ENCODE results near the gene TIMP4.

TIMP4 gene

GRCh38 chr3:12147049-12147780, 11.5 kb downstream of the TIMP4 start:
- no peak for DNase-seq (ENCODE audit: low read depth)

DNA sequence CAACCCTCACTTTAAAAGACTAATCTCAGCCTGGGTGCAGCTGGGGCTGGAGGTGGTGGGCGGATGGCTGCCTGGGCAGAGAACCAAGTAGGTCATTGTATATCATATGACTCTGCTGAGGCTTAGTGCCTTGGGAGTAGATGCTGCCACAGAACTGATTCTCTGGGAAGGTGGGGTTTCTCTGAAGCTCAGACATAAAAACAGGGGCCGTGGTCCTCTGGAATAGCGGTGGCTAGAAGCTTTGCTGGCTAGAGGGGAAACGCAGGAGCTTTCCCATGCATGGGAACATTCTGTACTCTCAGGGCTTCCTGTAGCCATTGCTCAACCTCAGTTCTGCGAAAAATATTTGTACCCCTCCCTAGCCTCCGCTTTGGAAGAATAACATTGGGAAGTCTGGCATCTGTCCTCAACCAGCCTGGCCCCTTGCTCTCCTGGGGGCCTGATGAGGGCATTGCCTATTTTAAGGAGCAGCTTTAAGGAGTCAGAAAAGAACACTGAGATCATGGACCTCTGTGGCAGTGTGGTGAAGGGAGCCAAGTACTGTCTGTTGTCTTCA, 14.7 kb downstream of the TIMP4 start:
- DNase-seq (ENCODE audit: low read depth), result peak; percentile 88

GRCh38 chr3:12142476-12142875, 16.2 kb downstream of the TIMP4 start:
- DNase-seq (ENCODE audit: low read depth), result no peak

- DNase-seq (ENCODE audit: low read depth), result no peak
Observed at GRCh38 chr3:12141350-12141749, 17.4 kb downstream of the TIMP4 start.

- peak; percentile 82 for DNase-seq (ENCODE audit: low read depth)
Observed at GRCh38 chr3:12139111-12139511, 19.6 kb downstream of the TIMP4 start.

DNA sequence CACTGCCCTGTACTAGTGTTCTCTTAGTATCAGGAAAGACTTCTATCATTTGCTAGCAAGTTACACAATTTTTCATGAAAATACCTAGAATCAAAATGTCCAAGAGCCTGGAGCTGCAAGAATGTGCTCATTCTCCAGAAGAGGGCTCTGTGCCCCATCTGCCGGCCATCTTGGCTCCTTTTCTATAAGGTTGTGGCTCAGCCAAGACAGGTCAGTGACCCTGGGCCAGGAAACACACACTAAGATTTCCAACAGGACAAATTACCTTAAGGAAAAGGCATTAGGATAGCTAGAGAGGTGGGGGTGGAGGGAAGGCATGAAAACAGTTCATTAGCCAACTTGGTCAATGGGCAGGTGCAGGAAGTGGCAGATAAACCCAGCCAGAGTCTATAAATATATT, 20.7 kb downstream of the TIMP4 start:
- peak; percentile 33 for DNase-seq (ENCODE audit: low read depth)

GRCh38 chr3:12136371-12136770, 22.3 kb downstream of the TIMP4 start:
- no peak for DNase-seq (ENCODE audit: low read depth)

GRCh38 chr3:12135029-12135657, 23.6 kb downstream of the TIMP4 start:
- DNase-seq (ENCODE audit: low read depth), result peak; percentile 55

GRCh38 chr3:12132881-12133280, 25.8 kb downstream of the TIMP4 start:
- DNase-seq (ENCODE audit: low read depth), result no peak

DNA sequence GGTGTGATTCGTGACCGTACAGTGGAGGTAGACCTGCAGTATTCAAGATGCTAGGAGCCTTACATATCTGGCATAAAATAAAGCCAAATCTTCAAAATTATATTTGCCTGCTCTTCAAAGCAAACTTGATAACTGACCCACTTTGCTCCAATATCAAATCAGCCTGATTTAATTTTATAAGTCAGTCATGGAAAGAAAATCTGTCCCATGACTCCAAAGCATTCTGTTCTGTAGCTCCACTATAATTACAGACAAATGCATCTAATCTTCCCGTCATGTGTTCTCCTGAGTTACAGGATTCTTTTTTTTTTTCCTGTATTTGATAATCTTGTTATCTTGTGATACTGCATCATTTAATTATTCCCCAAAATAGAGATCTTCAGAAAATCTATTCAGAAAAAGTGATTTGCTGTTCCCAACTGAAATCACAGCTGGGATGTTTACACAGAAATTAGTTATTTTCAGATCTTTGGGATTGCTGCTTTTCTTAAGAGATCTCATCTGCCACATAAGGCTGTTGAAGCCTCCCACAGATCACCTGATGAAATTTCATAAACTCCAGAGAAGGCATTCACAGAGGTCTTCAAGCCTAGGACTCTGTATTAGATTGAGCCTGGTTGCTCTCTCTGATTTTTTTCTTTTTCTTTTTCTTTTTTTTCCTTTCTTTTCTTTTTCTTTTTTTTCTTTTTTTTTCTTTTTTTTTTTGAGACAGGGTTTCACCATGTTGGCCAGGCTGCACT, 27.2 kb downstream of the TIMP4 start:
- no peak for DNase-seq (ENCODE audit: low read depth)

DNA sequence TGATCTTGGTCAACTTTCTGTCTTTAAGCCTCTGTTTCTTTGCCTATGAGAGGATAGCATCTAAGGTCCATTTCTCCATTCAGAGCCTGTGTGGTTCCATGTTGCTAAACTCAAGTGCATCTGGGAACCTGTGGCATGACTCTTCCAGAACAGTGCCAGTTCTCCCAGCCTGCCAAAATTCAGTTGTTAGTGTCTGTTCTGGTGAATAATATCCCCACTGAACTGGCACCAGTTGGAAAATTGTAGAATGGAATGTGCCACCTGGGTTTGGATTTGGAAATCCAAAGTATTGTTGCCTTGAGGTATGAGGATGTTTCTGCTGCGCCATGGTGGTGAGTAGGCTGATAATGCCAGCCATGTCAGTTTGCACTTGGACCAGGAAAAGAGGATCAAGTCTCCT, 31.3 kb downstream of the TIMP4 start:
- no peak for DNase-seq (ENCODE audit: low read depth)

- no peak for DNase-seq (ENCODE audit: low read depth)
Observed at GRCh38 chr3:12125772-12126171, 32.9 kb downstream of the TIMP4 start.

GRCh38 chr3:12121466-12121865, 37.2 kb downstream of the TIMP4 start:
- DNase-seq (ENCODE audit: low read depth), result no peak

DNA sequence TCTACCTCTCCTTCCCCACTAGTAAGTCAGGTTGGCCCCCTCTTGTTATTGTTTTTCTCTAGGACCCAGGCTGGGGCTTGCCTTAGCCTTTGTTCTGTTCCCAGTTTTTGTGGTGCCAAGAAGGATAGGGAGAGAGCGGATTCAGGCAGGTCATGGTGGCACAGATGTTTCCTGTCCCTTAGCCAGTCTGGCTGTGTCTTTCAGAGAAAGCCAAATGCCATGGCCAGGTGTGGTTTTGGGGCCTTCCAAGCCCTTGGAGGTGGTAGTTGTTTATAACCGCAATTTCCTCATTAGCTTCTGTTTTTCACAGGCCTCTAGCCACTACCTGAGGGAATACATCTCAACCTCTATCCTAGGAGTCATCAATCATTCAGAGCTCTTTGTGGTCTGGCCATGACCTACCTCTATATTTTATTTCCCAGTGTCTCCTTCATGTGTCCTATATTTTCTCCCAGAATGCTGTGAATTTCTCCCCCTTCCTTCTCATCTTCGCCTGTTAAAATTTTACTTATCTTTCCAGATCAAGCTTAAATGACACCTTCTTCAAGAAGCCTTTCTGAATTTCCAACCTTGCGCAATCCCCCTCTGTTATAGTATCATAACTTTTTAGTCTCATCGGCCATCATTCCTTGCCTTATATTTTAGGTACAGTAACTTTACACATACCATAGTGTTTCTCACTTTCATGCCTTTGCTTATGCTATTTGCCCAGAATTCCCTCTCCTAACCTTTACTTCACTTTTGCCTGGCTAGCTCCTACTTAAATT, 38.2 kb downstream of the TIMP4 start:
- DNase-seq (ENCODE audit: low read depth), result no peak

- no peak for DNase-seq (ENCODE audit: low read depth)
Observed at GRCh38 chr3:12117473-12117872, 41.2 kb downstream of the TIMP4 start.

DNA sequence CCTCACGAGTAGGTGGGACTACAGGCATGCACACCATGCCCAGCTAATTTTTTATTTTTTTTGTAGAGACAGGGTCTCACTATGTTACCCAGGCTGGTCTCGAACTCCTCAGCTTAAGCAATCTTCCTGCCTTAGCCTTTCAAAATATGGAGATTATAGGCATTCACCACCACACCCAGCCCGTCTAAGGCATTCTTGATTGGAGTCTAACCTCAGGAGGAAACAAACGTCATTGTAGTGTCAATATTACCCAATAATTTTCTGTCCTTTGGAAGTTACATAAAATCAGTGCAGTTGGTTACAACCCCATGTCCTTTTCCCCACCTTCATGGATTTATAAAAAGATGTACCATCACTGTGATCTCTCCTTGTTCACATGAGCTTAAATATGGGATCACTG, 41.8 kb downstream of the TIMP4 start:
- no peak for DNase-seq (ENCODE audit: low read depth)

GRCh38 chr3:12115849-12116248, 42.9 kb downstream of the TIMP4 start:
- DNase-seq (ENCODE audit: low read depth), result no peak

DNA sequence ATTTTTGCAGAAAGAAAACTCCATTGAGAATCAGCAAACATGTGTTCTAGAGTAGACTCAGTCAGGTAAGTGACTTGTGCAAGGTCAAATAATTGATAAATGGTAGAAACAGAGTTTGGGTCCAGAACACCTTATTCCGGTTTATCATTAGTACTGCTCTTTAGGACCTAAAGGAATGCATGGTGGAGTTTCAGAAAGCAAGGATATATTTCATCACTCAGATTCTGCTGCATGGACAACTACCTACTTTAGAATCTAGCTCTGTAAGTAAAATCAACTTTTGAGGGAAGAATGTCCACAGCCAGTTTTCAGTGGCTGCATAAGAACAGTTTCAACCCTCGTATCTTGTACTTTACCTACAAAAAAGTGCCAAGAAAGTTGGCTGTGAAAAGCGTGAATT, 43.6 kb downstream of the TIMP4 start:
- no peak for DNase-seq (ENCODE audit: low read depth)

- no peak for DNase-seq (ENCODE audit: low read depth)
Observed at GRCh38 chr3:12114251-12114650, 44.5 kb downstream of the TIMP4 start.

DNA sequence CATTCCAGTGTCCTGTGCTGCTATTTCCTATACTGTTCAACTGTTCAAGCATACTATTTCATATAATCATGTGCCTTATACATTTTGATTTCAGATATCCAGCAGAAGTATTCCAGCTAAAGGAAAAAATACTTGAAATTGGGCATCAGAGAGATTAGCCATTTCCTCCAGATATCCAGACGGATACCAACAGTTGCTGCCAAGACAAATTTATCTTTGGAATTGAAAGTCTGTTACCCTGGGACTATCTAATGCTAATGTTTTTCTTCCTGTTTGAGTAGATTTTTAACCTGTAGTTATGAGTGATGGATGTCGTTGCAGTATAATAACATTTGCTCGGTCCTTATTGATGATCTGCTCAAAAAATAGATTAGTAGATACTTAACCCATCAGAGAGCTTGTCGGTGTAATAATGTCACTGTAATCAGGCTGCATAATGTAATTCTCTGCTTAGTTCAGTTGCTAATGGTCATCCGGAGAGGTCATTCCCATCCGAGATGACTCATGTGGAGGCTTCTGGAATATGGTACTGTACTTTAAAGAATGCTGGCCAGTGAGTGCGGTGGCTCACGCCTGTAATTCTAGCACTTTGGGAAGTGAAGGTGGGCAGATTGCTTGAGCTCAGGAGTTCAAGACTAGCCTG, 51.5 kb downstream of the TIMP4 start:
- no peak for DNase-seq (ENCODE audit: low read depth)

Measured in fibroblast of the conjunctiva (primary cell).